ENCODE results near the gene B4GALT5.

B4GALT5 gene

DNA sequence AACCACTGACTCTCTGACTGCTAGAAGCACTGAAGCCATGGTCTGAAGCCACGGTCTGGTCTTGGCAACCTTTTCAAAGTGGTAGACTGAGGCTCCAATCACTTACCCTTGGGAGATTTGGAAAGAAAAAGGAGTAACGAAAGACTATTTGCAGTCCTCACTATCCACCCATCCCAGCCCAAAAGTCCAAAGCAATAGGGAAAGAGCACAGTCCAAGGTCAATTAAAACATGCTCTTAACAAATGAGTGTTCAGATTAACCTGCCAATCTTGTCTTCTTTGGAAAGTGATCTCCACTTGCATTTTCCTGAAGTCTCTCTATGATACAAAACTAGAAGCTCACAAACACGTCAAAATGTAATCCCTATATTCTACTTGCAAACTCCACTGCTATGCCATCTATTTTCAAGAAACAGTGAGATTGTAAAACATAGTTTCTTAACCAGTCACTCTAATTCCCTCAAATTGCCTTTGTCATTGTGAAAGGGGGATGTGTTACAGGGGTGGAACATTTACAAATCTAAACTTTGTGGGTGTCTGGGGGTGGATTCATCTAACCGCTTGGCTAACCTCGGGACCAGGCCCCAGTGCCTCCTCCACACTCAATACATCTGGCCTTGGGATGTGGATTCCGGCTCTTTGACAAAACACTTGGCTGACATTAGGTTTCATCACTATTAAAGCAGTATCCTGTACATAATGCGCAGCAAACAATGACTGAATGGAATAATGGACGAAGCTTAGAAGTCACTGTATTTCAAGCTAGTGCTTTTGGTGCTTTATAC lies 56.4 kb downstream of the B4GALT5 start:
- no peak for DNase-seq (ENCODE audit: low spot score)

DNA sequence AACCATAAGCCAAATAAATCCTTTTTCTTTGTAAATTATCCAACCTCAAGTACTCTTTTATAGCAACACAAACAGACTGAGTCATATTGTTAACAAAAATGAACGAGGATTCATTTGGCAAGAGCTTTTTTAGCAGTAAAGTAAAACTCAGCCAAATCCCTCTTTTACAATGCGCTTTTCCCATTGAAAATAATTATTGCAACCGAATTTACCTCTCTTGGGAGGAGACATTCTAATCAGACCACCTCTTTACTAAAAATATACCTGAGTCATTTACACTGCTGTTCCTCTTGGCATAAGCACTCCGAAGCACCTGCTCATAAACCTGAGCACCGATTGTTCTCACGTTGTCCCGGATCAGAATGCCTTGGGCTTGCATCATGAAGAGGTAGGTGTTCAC lies 57.4 kb downstream of the B4GALT5 start:
- peak; percentile 80 for DNase-seq (ENCODE audit: low spot score)

DNA sequence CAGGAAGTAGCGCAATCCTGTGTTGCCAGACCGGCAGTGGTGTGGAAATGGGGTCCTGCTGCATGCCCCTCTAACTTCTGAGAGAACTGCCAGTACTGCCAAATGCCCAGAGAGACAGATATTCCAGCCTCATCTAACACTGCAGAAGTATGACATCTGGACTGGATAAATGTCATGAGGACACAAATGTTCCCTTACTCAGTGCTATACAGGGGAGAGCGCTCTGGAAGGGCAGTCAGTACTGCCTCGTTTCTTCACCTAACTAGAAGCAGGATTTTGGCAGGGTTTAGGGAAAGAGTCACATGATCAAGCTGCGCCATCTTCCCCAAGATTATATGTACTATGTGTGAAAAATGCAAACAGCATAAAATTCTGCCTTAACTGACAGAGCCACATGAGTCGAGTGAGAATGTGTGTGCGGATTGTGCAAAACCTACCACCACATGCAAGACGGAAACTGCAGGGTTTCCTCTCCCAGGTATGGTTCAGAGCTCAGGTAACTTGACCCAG lies 59.7 kb downstream of the B4GALT5 start:
- DNase-seq (ENCODE audit: low spot score) = no peak

DNA sequence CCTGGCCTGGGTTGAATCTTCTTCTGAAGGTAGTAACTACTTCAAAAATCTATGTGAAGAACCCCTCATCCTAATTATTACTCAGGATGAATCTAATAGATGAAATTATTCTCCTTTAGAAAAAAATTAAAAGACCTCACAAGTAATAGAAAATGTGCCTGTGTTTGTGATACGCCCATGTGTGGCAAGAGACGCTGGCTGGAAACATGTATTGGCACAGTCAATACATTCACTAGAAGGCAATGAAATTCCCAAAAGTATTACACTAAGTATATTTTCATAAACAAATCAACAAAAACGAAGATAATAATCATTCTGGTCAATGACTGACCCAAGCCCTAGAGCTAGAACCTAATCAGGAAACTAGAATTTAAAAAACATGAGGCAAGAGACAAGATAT lies 64.0 kb downstream of the B4GALT5 start:
- DNase-seq (ENCODE audit: low spot score) = no peak

- DNase-seq (ENCODE audit: low spot score) = no peak
Measured at GRCh38 chr20:49647550-49647949, 66.1 kb downstream of the B4GALT5 start.

DNA sequence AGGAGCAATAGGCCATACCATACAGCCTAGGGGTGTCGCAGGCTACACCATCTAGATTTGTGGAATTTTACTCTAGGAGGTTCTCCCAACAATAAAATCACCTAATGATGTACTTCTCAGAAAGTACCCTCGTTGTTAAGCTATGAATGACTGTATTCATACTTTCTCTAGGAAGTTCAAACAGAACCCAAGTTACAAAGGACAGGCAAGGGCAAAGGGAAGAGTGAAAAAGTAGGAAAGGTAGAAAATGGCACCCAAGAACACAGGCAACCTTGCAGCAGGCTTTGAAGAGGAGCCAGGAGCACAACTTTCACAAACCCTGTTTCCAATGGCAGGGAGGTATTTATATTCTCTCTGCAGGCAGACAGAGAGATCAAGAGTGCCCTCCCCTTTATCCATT lies 67.2 kb downstream of the B4GALT5 start:
- no peak for DNase-seq (ENCODE audit: low spot score)

DNA sequence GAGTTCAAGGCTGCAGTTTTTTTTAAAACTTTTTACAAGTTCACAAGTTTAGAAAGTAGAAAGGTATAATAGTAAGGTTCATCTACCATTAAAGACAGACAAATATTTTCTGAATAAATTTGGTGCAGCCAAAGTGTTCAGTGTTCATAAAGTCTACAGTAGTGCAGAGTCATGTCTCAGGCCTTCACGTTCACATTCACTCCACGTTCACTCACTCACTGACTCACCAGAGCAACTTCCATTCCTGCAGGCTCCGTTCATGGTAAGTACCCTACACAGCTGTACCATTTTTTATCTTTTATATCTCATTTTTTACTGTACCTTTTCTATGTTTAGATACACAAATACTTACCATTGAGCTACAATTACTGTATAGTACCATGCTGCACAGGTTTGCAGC lies 67.6 kb downstream of the B4GALT5 start:
- no peak for DNase-seq (ENCODE audit: low spot score)

- no peak for DNase-seq (ENCODE audit: low spot score)
Measured at GRCh38 chr20:49644980-49645565, 68.6 kb downstream of the B4GALT5 start.

- no peak for DNase-seq (ENCODE audit: low spot score)
Measured at GRCh38 chr20:49642816-49643215, 70.9 kb downstream of the B4GALT5 start.

- DNase-seq (ENCODE audit: low spot score) = no peak
Measured at GRCh38 chr20:49641683-49642656, 71.7 kb downstream of the B4GALT5 start.

DNA sequence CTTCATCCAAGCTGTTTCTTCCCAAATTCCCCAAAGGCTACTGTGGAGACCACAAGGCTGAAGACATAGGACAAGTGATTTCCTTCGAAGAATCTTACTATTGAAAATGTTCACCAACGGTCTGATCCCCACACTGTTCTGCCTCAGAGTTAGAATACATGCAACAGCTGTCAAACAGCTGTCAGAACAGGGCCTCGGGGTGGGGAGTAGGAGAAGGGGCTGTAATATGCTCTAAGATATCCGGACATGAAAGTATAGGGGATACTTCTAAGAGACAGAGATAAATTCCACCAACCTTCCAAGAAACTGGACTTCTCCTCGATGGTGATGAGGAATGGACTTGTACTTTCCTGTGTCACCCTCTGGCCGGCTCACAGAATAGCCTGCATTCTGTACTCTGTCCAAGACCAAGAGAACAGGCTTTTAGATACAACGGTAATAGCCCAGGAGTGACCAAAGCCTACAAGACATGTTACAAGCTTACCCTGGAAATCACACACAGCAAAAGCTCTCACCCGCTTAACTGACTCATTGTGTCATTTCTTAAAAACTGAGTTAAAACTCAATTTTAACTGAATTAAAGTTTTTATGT lies 76.5 kb downstream of the B4GALT5 start:
- no peak for DNase-seq (ENCODE audit: low spot score)

DNA sequence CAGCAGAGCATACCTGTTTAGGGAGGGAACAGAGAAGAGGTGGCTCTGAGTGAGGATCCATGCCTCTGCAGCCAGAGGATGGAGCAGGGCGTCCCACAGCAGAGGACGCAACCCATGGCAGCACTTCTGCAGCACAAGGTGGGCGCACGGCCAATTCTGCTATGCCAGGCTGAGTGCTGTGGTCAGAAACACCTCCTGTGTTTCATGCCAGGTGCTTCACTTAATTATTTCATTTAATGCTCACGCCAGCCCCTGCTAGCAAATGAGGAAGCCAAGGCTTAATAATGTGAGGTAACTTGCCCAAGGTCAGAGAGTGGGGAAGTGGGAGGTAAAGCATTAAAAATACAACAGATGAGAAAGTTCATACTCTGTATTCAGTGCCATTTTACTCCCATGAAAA lies 77.2 kb downstream of the B4GALT5 start:
- DNase-seq (ENCODE audit: low spot score) = no peak

- no peak for DNase-seq (ENCODE audit: low spot score)
Measured at GRCh38 chr20:49635866-49636265, 77.8 kb downstream of the B4GALT5 start.

GRCh38 chr20:49635166-49635565 lies 78.5 kb downstream of the B4GALT5 start:
- DNase-seq (ENCODE audit: low spot score) = peak; percentile 42

GRCh38 chr20:49634116-49634515 lies 79.6 kb downstream of the B4GALT5 start:
- no peak for DNase-seq (ENCODE audit: low spot score)

- no peak for DNase-seq (ENCODE audit: low spot score)
Measured at GRCh38 chr20:49633643-49634042, 80.0 kb downstream of the B4GALT5 start.

DNA sequence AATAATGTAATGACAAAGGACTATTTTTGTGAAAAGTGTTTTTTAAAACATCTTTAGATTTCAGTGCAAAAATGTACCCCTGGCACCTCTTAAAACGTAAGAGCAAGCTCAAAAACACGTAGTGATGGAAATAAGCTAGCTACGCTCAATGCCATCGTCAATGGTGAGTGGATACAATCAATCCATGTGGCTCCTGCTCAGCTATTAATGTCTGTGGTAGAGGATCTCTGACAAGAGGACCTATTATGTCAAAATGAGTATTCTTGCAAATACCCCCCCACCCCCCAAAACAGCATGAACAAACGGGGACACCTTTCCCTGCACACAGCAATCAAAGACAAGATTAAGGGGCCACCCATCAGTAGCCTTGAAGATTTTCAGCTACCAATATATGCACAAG lies 80.7 kb downstream of the B4GALT5 start:
- no peak for DNase-seq (ENCODE audit: low spot score)

- DNase-seq (ENCODE audit: low spot score) = no peak
Measured at GRCh38 chr20:49631856-49632418, 81.7 kb downstream of the B4GALT5 start.

DNA sequence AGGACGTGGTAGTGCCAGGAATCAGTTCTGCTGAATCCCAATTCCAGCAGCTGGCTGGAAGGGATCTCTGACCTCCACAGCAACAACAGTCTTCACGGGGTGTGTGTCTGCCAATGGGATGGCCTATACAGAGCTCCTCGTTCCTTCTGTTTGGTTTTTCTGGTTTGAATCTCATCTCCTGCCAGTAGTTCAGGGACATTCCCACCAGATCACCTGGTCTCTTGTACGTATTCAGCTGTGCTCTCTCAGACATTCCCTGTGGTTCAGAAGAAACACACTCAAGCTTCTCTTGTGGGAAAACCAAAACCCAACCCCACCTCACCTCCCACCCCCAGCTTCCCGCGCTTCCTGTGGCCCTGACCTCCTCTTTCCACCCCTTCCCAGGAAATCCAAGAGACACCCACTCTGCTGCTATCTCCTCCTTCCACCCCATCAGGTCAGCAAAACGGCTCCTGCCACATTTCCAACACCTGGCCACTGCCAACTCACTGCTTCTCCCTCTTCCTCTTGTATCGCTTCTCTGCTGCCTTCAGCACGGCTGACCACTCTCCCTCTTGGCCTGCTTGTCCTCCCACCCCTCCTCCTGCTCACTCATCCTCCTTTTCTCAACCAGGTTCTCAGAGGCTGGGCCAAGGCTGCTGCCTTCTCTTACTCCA lies 82.5 kb downstream of the B4GALT5 start:
- DNase-seq (ENCODE audit: low spot score) = no peak

- no peak for DNase-seq (ENCODE audit: low spot score)
Measured at GRCh38 chr20:49630396-49630951, 83.2 kb downstream of the B4GALT5 start.

DNA sequence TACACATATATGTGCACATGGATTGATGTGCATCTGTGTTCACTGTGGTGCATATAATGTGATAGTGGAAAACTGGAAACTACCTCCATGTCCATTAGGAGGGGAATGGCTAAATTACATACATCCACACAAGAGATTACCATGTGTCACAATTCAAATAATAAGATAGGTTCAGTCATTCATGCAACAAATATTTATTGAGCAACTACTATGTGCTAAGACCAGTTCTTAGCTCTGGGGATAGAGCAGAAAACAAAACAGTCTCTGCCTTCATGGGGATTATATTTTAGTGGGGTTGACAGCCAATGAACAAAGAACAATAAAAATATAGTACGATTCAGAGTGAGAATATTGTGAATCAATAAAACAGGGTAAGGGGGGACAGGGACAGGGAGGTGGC lies 84.1 kb downstream of the B4GALT5 start:
- no peak for DNase-seq (ENCODE audit: low spot score)
